ENCODE measurements around the gene KCTD10. TPM values are rescaled to one million over a fixed set of nuclear protein-coding genes. Genes with fewer than 3 reads are reported as not detected.

KCTD10 gene
- total RNA-seq, 1 experiment from 2014 or later: 71.3 TPM

DNA sequence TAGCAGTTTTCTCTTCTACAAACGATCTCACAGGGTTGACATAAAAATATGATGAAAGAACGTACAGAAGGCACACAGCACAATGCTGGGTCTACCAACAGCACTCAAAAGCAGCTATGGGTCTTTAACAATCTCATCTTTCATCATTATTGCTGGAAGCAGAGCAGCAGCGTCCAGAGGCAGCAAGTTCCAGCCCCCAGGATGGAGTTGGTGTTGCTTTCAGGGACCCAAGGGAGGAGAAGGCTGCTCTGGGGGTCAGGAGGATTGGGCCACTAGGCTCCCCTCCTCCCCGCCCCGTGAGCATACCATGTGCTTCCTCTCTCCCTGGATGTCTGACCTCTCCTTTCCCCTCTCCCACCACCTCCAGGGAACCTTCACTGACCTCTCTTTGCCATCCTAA lies 13.3 kb downstream of the KCTD10 start:
- H3K4me1 ChIP-seq (ENCODE audit: insufficient read depth, low read length): peaks cover 38% of the 10 kb centered on the region
- H2BK12ac ChIP-seq (ENCODE audit: insufficient read length, low read depth, low read length): no peak overlapping the region
- H4K5ac ChIP-seq (ENCODE audit: insufficient read length, low read depth, low read length): no peak overlapping the region
- no peak overlapping the region for H2BK120ac ChIP-seq (ENCODE audit: low read depth, low read length, poor library complexity, severe bottlenecking)
- H2BK5ac ChIP-seq (ENCODE audit: insufficient read length, low read length): no peak overlapping the region
- H2AFZ ChIP-seq (ENCODE audit: low read length): no peak overlapping the region
- no peak overlapping the region for H2BK15ac ChIP-seq (ENCODE audit: low read depth, low read length)
- peak overlapping the region; percentile 21 for H3K27ac ChIP-seq (ENCODE audit: insufficient read length, low read depth, low read length)
- peak overlapping the region; percentile 9 to 51 for H3K4me3 Mint-ChIP-seq
- no peak overlapping the region for H2AK5ac ChIP-seq (ENCODE audit: insufficient read length, low read length)
- no CpG with 5 or more reads among the region's 5 CpGs for WGBS (ENCODE audit: extremely low coverage, insufficient read length, low lambda C conversion rate)
- H3K18ac ChIP-seq (ENCODE audit: insufficient read length, low read depth, low read length): no peak overlapping the region
- H3K23me2 ChIP-seq (ENCODE audit: insufficient read length, low read depth, low read length, poor library complexity, severe bottlenecking): no peaks in the 10 kb centered on the region
- H3K23ac ChIP-seq (ENCODE audit: insufficient read length, low read depth, low read length): no peak overlapping the region
- H3K9me3 ChIP-seq (ENCODE audit: control insufficient read depth, low read depth, low read length): no peaks in the 10 kb centered on the region
- H3K27me3 ChIP-seq (ENCODE audit: insufficient read depth, low read length): no peaks in the 10 kb centered on the region
- DNase-seq: no peak
- H4K91ac ChIP-seq (ENCODE audit: insufficient read length, low read depth, low read length): no peak overlapping the region
- peak overlapping the region; percentile 10; the same call in 1 of the 2 replicates for H3K14ac ChIP-seq (ENCODE audit: insufficient read depth, low read length)
- no peak overlapping the region for H3K4ac ChIP-seq (ENCODE audit: low read depth, low read length)
- H3K9ac ChIP-seq (ENCODE audit: extremely low read depth, insufficient read length, low read length): no peak overlapping the region
- H3K27ac Mint-ChIP-seq: peak overlapping the region; percentile 10 to 82 (median 68); a peak in 6 of 7 replicates
- H3K56ac ChIP-seq (ENCODE audit: insufficient read length, low read depth, low read length): no peak overlapping the region
- no peaks in the 10 kb centered on the region; a peak in 2 of 5 replicates for H3K9me3 Mint-ChIP-seq
- peaks cover 11 to 48% (median 30%) of the 10 kb centered on the region in 3 experiments; a peak in 6 of 7 replicates for H3K36me3 Mint-ChIP-seq (ENCODE audit: insufficient read depth in 1 of 3, low read depth in 3 of 3)
- no peak overlapping the region for H3T11ph ChIP-seq (ENCODE audit: low read length)
- no peaks in the 10 kb centered on the region for H3K27me3 Mint-ChIP-seq (ENCODE audit: low read depth)
- no peak overlapping the region for H4K8ac ChIP-seq (replicated peaks; ENCODE audit: insufficient read length, low read depth, low read length)
- no peak for TF ChIP-seq CTCF (conservative IDR thresholded peaks at IDR 0.05)
- peaks cover 6% of the 10 kb centered on the region for H3K79me1 ChIP-seq (ENCODE audit: insufficient read depth, low read depth, low read length, poor library complexity, severe bottlenecking)
- peak overlapping the region; percentile 35 for H3K4me2 ChIP-seq (ENCODE audit: insufficient read depth, insufficient read length, low read length)
- peaks cover 22% of the 10 kb centered on the region; the same call in 1 of the 2 replicates for H3K79me2 ChIP-seq (ENCODE audit: insufficient read depth, low read length)
- H3K4me1 Mint-ChIP-seq: peaks cover 76 to 86% of the 10 kb centered on the region in 2 experiments
- H4K20me1 ChIP-seq (ENCODE audit: control insufficient read depth, insufficient read depth, insufficient read length): peaks cover 2% of the 10 kb centered on the region
- H2BK20ac ChIP-seq (ENCODE audit: low read depth, low read length, poor library complexity, severe bottlenecking): no peak overlapping the region
